Dendritic cell treated with granulocyte-macrophage colony-stimulating factor and Interleukin-4, amounts not matched to agents 40 ng/mL and 50 ng/mL, for 4 days (primary cell): ENCODE results near the gene TPCN2.
"Not testable (repeated sequence)": the region's sequence is repeated elsewhere in the genome, so short reads cannot be mapped to it uniquely, and the experiment has no call there.

ENCODE experiments used
- H3K27ac Mint-ChIP-seq: one replicate; pipeline ENCODE4 v1.8.0; 2022; ENCODE audit warnings: mild to moderate bottlenecking, mixed read lengths
- H3K27me3 Mint-ChIP-seq: one replicate; pipeline ENCODE4 v1.8.0; 2022; ENCODE audit warnings: mild to moderate bottlenecking, mixed read lengths
- H3K36me3 Mint-ChIP-seq: one replicate; pipeline ENCODE4 v1.8.0; 2022; ENCODE audit warnings: low read depth, mixed read lengths
- H3K4me1 Mint-ChIP-seq: one replicate; pipeline ENCODE4 v1.8.0; 2022; ENCODE audit warnings: low read depth, mixed read lengths
- H3K4me3 Mint-ChIP-seq: one replicate; pipeline ENCODE4 v1.8.0; 2022; ENCODE audit warnings: mild to moderate bottlenecking, moderate library complexity, mixed read lengths
- H3K9me3 Mint-ChIP-seq: one replicate; pipeline ENCODE4 v1.8.0; 2022; ENCODE audit warnings: mixed read lengths
- intact Hi-C: fragments of 100-400 bp; cut with micrococcal nuclease; formaldehyde crosslinking; loops from one replicate; pipeline ENCODE4 v1.15.0; 2022

The TPCN2 gene

DNA sequence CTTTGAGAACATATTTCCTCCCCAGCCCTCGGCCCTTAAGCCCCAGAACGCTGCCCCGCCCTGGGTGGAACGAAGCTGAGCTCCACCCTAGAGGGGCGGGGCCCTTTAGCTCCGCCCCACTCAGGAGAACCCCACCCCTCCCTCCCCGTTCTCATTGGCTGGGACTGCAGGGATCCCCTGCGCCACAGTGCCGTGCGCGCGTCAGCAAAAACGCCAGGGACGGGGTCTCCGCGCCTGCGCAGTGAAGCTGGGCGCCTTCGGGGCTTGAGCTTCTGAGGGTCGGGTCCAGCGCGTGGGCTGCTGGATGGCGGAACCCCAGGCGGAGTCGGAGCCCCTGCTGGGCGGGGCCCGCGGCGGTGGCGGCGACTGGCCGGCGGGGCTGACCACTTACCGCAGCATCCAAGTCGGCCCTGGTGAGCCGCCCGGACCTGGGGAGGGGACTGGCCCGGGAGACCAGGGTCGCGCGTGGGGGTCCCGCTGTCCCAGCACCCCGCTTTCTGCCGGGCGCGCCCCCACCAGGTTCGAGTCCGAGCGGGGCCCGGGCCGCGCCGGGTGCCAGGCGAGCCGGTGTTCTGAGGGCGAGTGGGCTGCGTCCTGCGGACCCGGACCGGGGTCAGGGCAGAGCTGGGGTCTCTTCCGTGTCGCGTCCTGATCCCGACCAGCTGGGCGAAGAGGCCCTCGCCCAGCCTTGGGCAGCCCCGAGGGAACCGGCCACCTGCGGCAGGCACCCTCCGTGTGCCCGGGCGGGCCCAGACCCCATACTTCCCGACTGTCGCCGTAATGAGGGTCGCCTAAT lies at the start of gene TPCN2:
Gene TPCN2, plus strand, starts transcription at position 239 of the 796 bp plus-strand sequence. Its CDS starts 66 bp downstream, at position 305.
- Mint-ChIP-seq H3K36me3 (peaks cover 40% of the 10 kb centered on the region), H3K9me3 (no peaks in the 10 kb centered on the region), H3K27me3 (no peaks in the 10 kb centered on the region), H3K4me3 (peak within 1 kb of the TSS; percentile 76), H3K27ac (peak within 1 kb of the TSS; percentile 90), H3K4me1 (peaks cover 71% of the 10 kb centered on the region)
- intact Hi-C loops = loop anchor here (5.0 kb wide), 3 partner anchors 33 to 122 kb away; no protein-coding TSS in a partner anchor

DNA sequence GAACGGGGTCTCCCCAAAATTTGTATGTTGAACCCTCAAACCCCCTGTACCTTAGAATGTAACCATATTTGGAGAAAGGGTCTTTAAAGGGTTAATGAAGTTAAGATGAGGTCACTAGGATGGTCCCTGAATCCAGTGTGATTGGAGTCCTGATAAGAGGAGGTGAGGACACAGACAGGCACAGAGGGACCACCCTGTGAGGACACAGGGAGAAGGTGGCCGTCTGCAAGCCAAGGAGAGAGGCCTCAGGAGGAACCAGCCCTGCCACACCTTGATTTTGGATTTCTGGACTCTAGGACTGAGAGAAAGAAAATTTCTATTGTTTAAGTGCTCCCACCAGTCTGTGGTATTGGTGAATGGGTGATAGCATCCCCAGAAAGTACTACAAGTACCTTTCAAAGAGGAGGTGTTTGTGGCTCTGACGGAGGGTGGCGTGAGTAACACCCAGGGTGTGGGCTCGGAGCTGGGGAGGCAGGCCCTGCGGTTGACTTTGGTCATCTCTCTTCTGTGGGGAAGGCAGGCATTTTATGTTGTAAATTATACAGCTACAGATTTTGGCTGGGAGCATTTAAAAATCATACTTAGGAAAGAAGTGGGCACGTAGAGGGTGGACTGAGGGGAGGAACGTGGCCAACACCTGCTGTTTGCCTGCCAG lies 49.5 kb upstream of the TPCN2 start:
- H3K27ac Mint-ChIP-seq = no peak overlapping the region
- intact Hi-C loops = no loop called here
- peaks cover 21% of the 10 kb centered on the region for H3K27me3 Mint-ChIP-seq
- no peaks in the 10 kb centered on the region for H3K9me3 Mint-ChIP-seq
- no peaks in the 10 kb centered on the region for H3K36me3 Mint-ChIP-seq
- no peaks in the 10 kb centered on the region for H3K4me1 Mint-ChIP-seq
- H3K4me3 Mint-ChIP-seq = no peak overlapping the region

DNA sequence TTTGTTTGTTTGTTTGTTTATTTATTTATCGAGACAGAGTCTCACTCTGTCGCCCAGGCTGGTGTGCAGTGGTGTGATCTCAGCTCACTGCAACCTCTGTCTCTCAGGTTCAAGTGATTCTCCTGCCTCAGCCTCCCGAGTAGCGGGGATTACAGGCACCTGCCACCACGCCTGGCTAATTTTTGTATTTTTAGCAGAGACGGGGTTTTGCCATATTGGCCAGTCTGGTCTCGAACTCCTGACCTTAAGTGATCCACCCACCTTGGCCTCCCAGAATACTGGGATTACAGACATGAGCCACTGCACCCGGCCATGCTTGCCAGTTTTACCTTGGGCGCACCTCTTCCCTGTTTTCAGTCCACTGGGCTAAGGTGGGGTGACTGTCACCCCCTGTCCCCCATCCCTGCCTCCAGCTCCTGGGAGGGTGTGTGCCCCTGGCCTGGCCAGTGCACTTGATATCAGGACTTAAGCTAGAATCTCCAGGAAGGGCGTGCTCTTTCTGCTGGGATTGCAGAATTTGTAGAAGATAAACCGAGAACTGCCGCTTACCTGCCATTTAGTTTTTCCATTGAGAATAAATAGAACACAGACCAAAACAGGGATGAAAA lies 48.9 kb upstream of the TPCN2 start:
- H3K27ac Mint-ChIP-seq, intact Hi-C loops, H3K9me3 Mint-ChIP-seq, H3K4me3 Mint-ChIP-seq, H3K4me1 Mint-ChIP-seq, H3K36me3 Mint-ChIP-seq: not testable (repeated sequence)
- H3K27me3 Mint-ChIP-seq = peaks cover 21% of the 10 kb centered on the region

DNA sequence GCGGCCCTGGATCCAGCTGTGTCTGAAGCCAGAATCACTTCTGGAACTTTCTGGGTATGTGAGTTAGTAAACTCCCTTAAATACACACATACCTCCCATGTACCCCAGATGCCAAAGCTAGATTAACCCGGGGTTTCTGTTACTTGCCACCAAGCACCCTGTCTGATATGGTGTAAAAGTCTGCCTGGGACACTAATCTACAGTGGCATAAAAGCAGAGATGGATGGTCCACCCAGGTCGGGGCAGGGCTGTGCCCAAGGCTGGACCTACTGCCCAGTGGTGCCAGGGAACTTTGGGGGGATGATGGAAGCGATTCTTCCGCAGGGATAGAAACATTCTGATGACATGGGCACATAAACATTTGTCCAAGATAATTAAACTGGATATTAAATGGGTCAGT lies 48.3 kb upstream of the TPCN2 start:
- Mint-ChIP-seq H3K9me3 (no peaks in the 10 kb centered on the region), H3K4me3 (no peak overlapping the region), H3K4me1 (no peaks in the 10 kb centered on the region), H3K27me3 (peaks cover 25% of the 10 kb centered on the region), H3K27ac (no peak overlapping the region), H3K36me3 (no peaks in the 10 kb centered on the region)
- intact Hi-C loops = no loop called here

DNA sequence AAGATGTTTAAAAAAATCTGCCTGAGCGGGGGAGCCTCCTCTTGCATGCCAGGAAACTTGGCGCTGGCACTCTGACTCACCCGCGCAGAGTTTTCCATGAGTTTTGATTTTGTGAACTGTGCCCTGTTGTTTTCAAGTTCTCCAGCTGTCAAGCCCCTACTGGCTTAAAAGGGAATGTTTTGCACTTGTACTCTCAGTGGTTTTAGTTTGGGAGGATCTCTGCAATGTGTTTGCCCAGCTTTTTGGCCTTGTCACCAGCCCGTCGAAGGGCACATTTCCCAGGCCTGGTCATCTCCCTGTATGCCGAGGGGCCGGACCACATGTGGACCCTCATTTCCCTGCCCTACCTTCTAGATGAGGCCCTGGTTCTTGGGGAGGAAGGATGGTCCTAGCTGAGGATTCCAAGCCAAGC lies 47.9 kb upstream of the TPCN2 start:
- Mint-ChIP-seq H3K4me3 (no peak overlapping the region), H3K27ac (no peak overlapping the region), H3K27me3 (peaks cover 30% of the 10 kb centered on the region), H3K4me1 (no peaks in the 10 kb centered on the region), H3K36me3 (no peaks in the 10 kb centered on the region), H3K9me3 (no peaks in the 10 kb centered on the region)
- intact Hi-C loops = no loop called here

DNA sequence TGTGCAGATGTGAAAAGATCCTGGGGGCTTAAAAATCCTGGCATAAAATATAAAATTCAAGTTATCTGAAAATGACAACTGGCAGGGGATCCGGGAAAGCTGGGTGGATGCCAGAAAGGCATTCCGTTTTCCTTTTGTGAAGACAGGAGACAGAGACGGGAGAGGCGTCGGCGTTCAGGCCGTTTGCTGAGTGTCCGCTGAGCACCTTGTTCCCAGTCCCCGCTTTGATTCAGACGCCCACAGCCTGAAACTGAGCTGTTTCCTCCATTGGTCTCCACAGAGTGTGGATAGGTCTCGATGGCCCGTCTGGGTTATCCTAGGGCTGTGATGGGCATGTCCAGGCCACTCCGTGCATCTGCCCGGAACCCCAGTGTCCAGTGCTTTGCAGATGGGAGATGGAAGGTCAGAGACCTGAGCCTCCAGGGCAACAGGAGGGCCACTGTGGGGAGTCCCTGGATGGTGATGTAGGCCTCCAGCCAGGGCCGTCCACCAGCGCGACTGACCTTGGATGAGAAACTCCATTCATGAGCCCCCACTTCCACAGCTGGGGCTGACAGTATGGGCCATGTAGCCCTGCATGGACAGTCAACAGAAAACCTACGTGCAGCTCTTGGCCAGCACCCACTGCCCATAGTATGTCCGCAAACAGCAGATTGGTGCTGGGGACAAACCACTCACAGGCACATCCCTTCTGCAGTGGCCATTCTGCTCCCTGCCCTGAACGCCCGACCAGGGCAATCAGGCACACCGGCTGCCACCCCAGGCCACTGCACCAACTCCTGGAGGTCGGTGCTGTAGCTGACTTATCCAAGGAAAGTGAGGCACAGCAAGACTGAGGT lies 47.3 kb upstream of the TPCN2 start:
- Mint-ChIP-seq H3K4me1 (no peaks in the 10 kb centered on the region), H3K27me3 (peaks cover 34% of the 10 kb centered on the region), H3K9me3 (no peaks in the 10 kb centered on the region), H3K36me3 (no peaks in the 10 kb centered on the region), H3K4me3 (no peak overlapping the region), H3K27ac (no peak overlapping the region)
- intact Hi-C loops = no loop called here

DNA sequence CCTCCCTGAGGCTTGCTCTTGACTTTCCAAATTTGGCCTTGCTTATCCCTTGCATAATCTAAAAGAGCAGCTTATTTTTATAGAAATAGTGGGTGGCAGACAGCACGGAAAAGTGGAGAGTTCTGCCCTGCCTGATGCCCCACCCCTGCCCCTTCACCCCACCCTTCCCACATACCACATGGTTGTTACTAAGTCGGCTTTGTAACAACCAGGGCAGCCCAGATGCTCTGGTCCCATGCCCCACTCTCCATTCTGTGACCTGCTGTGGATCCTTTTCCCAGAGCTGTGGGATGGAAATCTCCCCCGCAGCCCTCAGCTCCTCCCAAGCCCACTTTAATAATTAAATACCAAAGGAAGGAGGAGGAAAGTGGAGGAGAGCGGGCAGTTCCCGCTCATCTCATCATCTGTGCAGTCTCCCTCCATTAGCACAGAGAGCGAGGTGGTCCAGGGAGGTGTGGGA lies 46.6 kb upstream of the TPCN2 start:
- intact Hi-C loops = no loop called here
- Mint-ChIP-seq H3K27ac (no peak overlapping the region), H3K4me1 (no peaks in the 10 kb centered on the region), H3K36me3 (no peaks in the 10 kb centered on the region), H3K27me3 (peaks cover 32% of the 10 kb centered on the region), H3K4me3 (no peak overlapping the region), H3K9me3 (no peaks in the 10 kb centered on the region)

DNA sequence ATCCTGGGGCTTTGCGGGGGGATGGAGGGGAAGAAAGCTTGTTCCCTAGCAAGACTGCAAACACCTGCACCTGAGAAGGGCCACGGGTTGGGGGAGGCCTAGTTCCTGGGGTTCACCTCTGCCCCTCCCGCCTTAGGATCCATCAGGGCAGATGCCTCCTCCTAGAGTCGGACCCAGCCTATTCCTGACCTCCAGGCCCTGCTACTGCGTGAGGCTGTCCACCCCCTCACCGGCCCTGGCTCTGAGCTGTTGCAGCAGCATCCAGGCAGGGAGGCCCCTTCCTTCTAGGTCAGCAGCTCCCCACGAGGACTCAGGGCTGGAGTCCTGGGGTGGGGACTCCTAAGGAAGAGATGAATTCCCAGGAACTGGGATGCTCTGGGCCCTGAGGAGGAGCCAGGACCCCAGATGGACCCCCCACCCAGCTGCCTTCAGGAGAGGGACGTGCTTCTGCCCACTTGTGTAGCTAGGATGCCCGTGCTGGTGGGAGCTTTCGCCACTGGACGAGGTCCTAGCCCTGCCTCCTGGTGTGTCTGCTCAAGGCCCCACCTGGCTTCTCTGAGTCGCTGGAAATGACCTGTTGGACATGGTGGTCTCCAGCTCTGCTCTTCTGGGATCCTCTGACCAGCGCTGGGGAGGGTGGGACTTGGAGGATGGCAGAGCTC lies 46.0 kb upstream of the TPCN2 start:
- intact Hi-C loops = no loop called here
- Mint-ChIP-seq H3K36me3 (no peaks in the 10 kb centered on the region), H3K4me3 (no peak overlapping the region), H3K27me3 (peaks cover 34% of the 10 kb centered on the region), H3K9me3 (no peaks in the 10 kb centered on the region), H3K27ac (no peak overlapping the region), H3K4me1 (no peaks in the 10 kb centered on the region)

DNA sequence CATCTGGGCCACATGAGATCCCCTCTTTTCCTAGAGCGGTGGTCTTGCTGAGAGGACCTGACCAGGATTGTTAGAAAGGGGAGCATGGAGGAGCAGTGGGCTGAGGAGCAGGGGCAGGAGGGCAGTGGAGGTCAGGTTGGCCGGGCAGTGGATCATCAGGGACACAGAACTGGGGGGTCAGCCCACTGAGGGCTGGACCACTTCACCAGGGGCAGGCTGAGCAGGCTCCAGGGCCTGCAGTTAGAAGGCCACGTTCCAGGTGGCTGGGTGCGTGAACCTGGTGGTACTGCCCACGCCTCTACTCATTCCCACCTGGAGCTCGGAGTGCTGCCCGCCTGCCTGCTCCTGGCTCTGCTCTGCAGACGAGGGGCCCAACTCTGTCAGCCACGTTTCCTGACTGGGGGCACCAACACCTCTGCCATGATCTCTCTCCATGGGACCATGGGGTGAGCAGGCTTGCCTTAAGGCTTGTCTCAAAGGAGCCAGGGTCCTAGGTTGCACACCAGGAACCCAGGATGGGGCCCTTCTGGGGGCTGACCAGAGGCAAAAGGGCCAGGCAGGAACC lies 45.3 kb upstream of the TPCN2 start:
- Mint-ChIP-seq H3K9me3 (no peaks in the 10 kb centered on the region), H3K27me3 (peaks cover 41% of the 10 kb centered on the region), H3K4me3 (no peak overlapping the region), H3K27ac (no peak overlapping the region), H3K4me1 (peaks cover 5% of the 10 kb centered on the region), H3K36me3 (no peaks in the 10 kb centered on the region)
- intact Hi-C loops = no loop called here

DNA sequence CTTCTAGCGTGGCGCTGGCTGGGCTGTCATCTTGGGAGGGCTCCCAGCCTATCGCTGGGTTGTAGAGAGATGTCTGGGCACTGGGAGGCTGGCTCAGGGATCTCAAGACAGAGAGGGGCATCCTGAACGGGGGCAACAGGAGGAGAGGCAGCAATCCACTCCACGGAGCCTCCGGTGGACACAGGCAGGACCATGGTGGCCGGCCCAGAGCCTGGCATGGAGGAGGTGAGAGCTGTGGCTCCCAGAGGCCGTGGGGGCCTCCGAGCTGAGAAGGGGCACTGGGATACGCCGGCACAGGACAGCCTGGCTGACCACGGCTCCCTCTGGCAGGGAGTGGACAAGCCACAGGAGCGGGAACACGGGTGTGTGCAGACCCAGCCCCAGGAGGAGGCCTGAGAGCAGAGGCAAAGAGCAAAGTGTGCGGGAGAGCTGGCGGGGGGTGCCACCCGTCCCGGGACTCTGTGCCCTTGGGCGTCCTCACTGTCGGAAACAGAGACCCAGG lies 44.8 kb upstream of the TPCN2 start:
- peaks cover 42% of the 10 kb centered on the region for H3K27me3 Mint-ChIP-seq
- H3K4me3 Mint-ChIP-seq = no peak overlapping the region
- intact Hi-C loops = no loop called here
- no peaks in the 10 kb centered on the region for H3K36me3 Mint-ChIP-seq
- H3K27ac Mint-ChIP-seq = no peak overlapping the region
- peaks cover 11% of the 10 kb centered on the region for H3K4me1 Mint-ChIP-seq
- H3K9me3 Mint-ChIP-seq = no peaks in the 10 kb centered on the region

DNA sequence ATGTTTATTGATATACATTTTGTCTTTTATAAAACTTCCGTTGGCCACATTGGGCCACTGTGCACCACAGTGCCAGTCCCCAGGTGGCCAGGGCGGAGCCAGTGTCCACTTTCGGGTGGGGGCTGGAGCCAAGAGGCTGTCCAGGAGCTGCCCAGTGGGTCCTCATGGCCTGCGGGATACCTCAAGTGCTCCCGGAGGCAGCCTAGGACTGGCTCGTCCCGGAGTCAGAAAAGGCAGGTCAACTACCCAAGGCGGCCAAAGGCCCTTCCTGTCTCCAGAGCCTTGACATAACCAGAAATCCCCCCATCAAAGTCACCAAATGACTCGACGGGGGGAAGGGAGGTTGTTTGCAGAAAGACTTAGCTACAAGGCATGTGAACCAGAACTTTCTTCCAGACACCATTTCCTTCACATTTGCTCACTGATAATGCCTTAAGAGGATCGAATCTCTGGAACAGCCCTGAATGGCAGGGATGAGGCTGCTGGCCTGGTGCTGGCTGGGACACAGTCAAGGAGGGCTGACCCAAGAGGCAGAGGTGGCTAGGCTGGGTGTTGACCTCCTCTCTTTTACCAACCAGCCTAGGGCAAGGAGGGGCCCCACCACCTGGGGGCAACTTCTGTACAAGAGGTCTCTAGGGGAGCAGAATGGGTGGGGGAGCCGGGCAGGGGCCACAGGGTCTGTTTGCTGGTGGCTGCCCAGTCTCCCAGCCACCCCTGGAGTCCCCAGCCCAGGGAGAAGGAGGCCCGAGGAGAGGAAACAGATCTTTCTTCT lies 44.1 kb upstream of the TPCN2 start:
- peaks cover 15% of the 10 kb centered on the region for H3K4me1 Mint-ChIP-seq
- no peaks in the 10 kb centered on the region for H3K36me3 Mint-ChIP-seq
- H3K9me3 Mint-ChIP-seq = no peaks in the 10 kb centered on the region
- H3K4me3 Mint-ChIP-seq = no peak overlapping the region
- intact Hi-C loops = no loop called here
- peaks cover 38% of the 10 kb centered on the region for H3K27me3 Mint-ChIP-seq
- H3K27ac Mint-ChIP-seq = no peak overlapping the region

DNA sequence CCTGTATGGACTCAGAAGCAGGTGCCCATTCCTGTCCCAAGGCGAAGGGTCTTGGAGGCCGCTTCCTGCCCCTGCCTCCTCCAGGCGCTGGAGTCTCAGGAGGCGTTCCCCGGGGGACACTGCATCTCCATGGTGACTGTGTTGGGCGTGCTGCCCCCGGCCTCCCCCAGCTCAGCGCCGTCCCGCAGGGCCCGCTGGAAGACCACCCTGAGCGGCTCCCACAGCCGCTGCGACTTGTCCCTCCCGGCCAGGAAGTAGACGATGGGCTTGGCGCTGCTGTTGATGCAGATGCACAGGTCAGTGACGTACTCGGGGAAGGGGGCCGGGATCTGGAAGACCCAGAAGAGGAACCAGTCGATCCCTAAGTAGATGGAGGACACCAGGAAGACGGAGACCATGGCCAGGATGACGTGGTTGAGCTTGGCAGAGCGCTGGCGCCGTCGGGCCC lies 43.5 kb upstream of the TPCN2 start:
- no peaks in the 10 kb centered on the region for H3K36me3 Mint-ChIP-seq
- no peak overlapping the region for H3K27ac Mint-ChIP-seq
- no peak overlapping the region for H3K4me3 Mint-ChIP-seq
- no peaks in the 10 kb centered on the region for H3K9me3 Mint-ChIP-seq
- H3K4me1 Mint-ChIP-seq = peaks cover 20% of the 10 kb centered on the region
- intact Hi-C loops = no loop called here
- peaks cover 42% of the 10 kb centered on the region for H3K27me3 Mint-ChIP-seq
